Measurements from ENCODE around the gene CADPS. TPM values are rescaled to one million over a fixed set of nuclear protein-coding genes. Genes with fewer than 3 reads are reported as not detected.

The CADPS gene
- total RNA-seq, 1 donor from 2014 or later: not detected

DNA sequence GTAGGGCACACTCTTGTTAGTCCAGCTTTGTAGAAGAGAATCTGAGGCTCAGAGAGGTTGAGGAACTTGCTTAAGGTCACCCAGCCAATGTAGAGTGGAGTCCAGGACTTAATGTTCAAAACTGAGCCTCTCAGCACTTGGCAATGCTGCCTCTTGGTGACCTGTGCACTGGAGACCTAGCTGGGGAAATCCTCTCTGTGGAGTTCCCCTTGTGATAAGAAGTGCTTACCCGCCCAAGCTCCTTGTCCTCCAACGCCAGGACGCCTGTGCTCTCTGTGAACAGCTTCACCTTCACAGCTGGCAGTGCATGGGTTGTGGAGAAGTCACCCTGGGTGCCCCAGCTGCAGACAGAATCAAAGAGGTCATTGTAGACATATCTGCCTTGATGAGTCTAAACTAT lies 282.8 kb downstream of the CADPS start:
- TF ChIP-seq, protein P1, sequence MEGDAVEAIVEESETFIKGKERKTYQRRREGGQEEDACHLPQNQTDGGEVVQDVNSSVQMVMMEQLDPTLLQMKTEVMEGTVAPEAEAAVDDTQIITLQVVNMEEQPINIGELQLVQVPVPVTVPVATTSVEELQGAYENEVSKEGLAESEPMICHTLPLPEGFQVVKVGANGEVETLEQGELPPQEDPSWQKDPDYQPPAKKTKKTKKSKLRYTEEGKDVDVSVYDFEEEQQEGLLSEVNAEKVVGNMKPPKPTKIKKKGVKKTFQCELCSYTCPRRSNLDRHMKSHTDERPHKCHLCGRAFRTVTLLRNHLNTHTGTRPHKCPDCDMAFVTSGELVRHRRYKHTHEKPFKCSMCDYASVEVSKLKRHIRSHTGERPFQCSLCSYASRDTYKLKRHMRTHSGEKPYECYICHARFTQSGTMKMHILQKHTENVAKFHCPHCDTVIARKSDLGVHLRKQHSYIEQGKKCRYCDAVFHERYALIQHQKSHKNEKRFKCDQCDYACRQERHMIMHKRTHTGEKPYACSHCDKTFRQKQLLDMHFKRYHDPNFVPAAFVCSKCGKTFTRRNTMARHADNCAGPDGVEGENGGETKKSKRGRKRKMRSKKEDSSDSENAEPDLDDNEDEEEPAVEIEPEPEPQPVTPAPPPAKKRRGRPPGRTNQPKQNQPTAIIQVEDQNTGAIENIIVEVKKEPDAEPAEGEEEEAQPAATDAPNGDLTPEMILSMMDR (IDR thresholded peaks at IDR 0.05): no peak
- no peaks in the 10 kb centered on the region for H3K9me3 ChIP-seq
- no peaks in the 10 kb centered on the region for H3K4me1 ChIP-seq
- intact Hi-C loops (cut with DNase I): no loop called here
- H3K27ac ChIP-seq: no peak overlapping the region
- no peak for DNase-seq (ENCODE audit: low spot score in 2 of 2)
- no peaks in the 10 kb centered on the region for H3K36me3 ChIP-seq
- H3K4me3 ChIP-seq: no peak overlapping the region
- H3K27me3 ChIP-seq: no peaks in the 10 kb centered on the region

DNA sequence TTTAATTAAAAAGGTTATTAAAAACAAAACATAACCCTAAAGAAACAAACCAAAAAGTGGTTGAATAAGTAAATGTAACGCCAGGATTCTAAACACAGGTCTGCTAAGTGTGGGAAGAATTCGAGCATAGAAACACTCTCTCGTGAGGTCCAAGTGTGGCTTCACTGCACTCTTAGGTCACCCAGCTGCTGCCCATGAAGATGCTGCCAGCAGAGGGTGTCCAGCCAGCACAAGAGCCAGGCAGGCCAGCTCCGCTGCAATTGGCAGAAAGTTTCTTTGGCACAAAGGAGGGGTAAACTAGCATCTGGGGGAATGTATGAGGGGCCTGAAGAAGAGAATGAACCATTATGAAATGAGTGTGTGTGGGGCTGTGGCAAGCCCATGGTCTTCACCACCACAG lies 286.1 kb downstream of the CADPS start:
- H3K27me3 ChIP-seq: no peaks in the 10 kb centered on the region
- no peaks in the 10 kb centered on the region for H3K9me3 ChIP-seq
- no peak overlapping the region for H3K27ac ChIP-seq
- no peaks in the 10 kb centered on the region for H3K4me1 ChIP-seq
- no peaks in the 10 kb centered on the region for H3K36me3 ChIP-seq
- DNase-seq (ENCODE audit: low spot score in 2 of 2): no peak
- intact Hi-C loops (cut with DNase I): no loop called here
- TF ChIP-seq, protein P1 (IDR thresholded peaks at IDR 0.05): no peak
- no peak overlapping the region for H3K4me3 ChIP-seq

DNA sequence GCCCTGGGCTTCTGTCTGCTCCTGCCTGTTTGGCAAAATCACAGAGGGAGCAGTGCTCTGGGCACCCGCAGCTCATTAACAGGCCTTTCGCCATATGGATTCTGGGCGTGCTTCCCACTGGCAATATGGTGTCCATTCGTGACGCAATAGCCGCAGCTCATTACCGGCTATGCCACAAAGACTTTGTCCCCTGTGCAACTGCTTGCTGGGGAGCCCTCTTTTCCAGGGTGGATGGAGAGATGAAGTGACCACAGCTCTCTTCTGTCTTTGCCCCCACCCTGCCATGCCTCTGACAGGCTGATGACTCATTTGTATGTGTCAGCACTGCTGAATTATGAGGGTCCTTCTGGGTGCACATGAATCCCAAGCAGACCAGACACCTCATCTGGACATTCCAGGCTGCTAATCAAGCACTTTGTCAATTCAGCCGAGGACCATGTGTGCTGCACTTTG lies 287.6 kb downstream of the CADPS start:
- no peak for DNase-seq (ENCODE audit: low spot score in 2 of 2)
- intact Hi-C loops (cut with DNase I): no loop called here
- Histone ChIP-seq H3K4me1 (no peaks in the 10 kb centered on the region), H3K36me3 (no peaks in the 10 kb centered on the region), H3K27ac (no peak overlapping the region), H3K4me3 (no peak overlapping the region), H3K9me3 (no peaks in the 10 kb centered on the region), H3K27me3 (no peaks in the 10 kb centered on the region)
- TF ChIP-seq, protein P1 (IDR thresholded peaks at IDR 0.05): no peak

DNA sequence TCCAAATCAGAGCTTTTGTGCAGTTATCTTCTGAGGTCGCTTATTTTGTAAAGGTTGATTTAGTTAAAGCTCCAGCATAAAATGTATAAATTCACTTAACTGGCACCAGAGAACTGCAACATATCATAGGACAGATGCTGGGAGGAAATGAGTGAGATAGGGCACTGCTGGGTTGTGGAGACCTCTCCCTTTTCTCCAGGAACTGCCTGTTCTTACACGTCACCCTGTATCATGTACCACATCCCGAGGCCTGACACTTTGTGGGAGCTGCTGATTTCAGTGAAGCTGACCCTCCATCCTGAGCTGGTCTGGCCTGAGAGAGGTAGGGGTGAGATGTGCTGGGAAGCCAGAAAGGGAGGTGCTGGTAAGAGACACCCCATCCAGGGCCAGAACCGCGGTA lies 288.0 kb downstream of the CADPS start:
- H3K9me3 ChIP-seq: no peaks in the 10 kb centered on the region
- H3K36me3 ChIP-seq: no peaks in the 10 kb centered on the region
- TF ChIP-seq, protein P1 (IDR thresholded peaks at IDR 0.05): no peak
- H3K27me3 ChIP-seq: no peaks in the 10 kb centered on the region
- H3K4me3 ChIP-seq: no peak overlapping the region
- DNase-seq (ENCODE audit: low spot score in 2 of 2): no peak
- H3K27ac ChIP-seq: no peak overlapping the region
- intact Hi-C loops (cut with DNase I): no loop called here
- no peaks in the 10 kb centered on the region for H3K4me1 ChIP-seq

DNA sequence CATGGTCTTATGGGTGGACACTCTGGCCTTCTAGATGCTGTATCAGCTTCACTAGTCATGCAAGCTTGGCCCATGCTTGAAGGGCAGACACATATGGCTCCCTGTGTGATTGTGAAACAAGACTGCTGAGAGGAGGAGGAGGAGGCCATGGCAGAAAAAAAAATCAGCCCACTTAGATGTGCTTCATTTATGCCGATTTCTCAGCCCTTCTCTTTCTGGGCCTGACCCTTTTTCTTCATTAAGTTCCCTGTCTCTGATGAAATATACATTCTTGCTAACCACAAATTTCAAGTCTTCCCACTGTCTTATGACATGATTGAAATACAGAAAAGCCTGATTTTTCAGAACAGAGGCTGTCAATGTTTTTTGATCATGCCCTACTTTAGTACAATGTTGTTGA lies 288.9 kb downstream of the CADPS start:
- TF ChIP-seq, protein P1 (IDR thresholded peaks at IDR 0.05): no peak
- intact Hi-C loops (cut with DNase I): no loop called here
- no peak for DNase-seq (ENCODE audit: low spot score in 2 of 2)
- Histone ChIP-seq H3K4me3 (no peak overlapping the region), H3K27me3 (no peaks in the 10 kb centered on the region), H3K4me1 (no peaks in the 10 kb centered on the region), H3K9me3 (no peaks in the 10 kb centered on the region), H3K36me3 (no peaks in the 10 kb centered on the region), H3K27ac (no peak overlapping the region)

DNA sequence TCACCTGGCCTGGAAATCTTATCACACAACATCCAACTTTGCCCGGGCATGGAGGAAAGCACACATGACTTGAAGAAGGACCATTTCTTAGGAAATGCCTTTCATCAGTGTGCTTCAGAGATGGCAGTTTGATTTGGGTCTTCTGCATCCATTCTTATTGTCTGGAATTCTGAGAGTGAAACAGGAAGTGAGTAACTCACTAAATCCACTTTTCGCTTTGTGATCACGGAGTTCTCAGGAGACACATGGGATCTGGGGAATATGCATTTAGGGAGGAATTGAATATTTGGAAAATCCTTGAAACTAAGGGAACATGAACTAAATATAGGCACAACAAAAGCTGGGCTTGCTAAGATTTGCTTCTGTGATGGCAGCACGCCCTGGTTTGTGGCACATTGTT lies 289.4 kb downstream of the CADPS start:
- Histone ChIP-seq H3K4me3 (no peak overlapping the region), H3K36me3 (no peaks in the 10 kb centered on the region), H3K27me3 (no peaks in the 10 kb centered on the region), H3K4me1 (no peaks in the 10 kb centered on the region), H3K9me3 (no peaks in the 10 kb centered on the region), H3K27ac (no peak overlapping the region)
- intact Hi-C loops (cut with DNase I): no loop called here
- TF ChIP-seq, protein P1 (IDR thresholded peaks at IDR 0.05): no peak
- DNase-seq (ENCODE audit: low spot score in 2 of 2): no peak
